Neural cell (in vitro differentiated cells): ENCODE results near the gene FIBCD1. TPM values are rescaled to one million over a fixed set of nuclear protein-coding genes. Genes with fewer than 3 reads are reported as not detected.

Experiments used
- H2AFZ ChIP-seq: fragments of 200-600, 300-800 bp; sonication (generic), shearing (Covaris generic); 2 replicates; pipeline ENCODE4 v1.6.0; 2014; ENCODE audit warnings: low read depth, mild to moderate bottlenecking, antibody characterized with exemption, low read length, moderate library complexity
- H3F3A ChIP-seq: fragments of 200-600 bp; shearing (Covaris generic); 2 replicates; pipeline ENCODE4 v1.6.1; 2016; ENCODE audit warnings: mild to moderate bottlenecking, moderate library complexity, mixed read lengths, antibody characterized with exemption, low read length; ENCODE audit not compliant: insufficient read depth, poor library complexity, severe bottlenecking
- H3K27ac ChIP-seq: fragments of 200-600, 300-800 bp; sonication (generic), shearing (Covaris generic); 2 replicates; pipeline ENCODE4 v1.5.1; 2014; ENCODE audit warnings: mild to moderate bottlenecking, low read length, moderate library complexity
- H3K27me3 ChIP-seq: fragments of 300-800, 200-600 bp; sonication (generic), shearing (Covaris generic); 2 replicates; pipeline ENCODE4 v1.6.0; 2014; ENCODE audit warnings: mild to moderate bottlenecking, low read depth, low read length, moderate library complexity; ENCODE audit not compliant: insufficient read depth
- H3K36me3 ChIP-seq: fragments of 300-800, 200-600 bp; sonication (generic), shearing (Covaris generic); 2 replicates; pipeline ENCODE4 v1.5.1; 2014; ENCODE audit warnings: mild to moderate bottlenecking, antibody characterized with exemption, low read length, moderate library complexity; ENCODE audit not compliant: insufficient read depth
- H3K4me2 ChIP-seq: fragments of 300-800, 200-600 bp; sonication (generic), shearing (Covaris generic); 2 replicates; pipeline ENCODE4 v1.6.0; 2014; ENCODE audit warnings: mild to moderate bottlenecking, low read length
- H3K4me3 ChIP-seq: fragments of 300-800, 200-600 bp; sonication (generic), shearing (Covaris generic); 2 replicates; pipeline ENCODE4 v1.5.1; 2014; ENCODE audit warnings: mild to moderate bottlenecking, low read length, moderate library complexity
- H3K79me2 ChIP-seq: fragments of 200-600 bp; shearing (Covaris generic); replicated peaks from 2 replicates; pipeline ENCODE4 v1.6.0; 2014; ENCODE audit warnings: mild to moderate bottlenecking, low read length, moderate library complexity; ENCODE audit not compliant: insufficient read depth
- H3K9ac ChIP-seq: fragments of 300-800, 200-600 bp; sonication (generic), shearing (Covaris generic); 2 replicates; pipeline ENCODE4 v1.6.1; 2016; ENCODE audit warnings: mild to moderate bottlenecking, low read length, mixed read lengths
- H3K9me2 ChIP-seq: fragments of 200-600 bp; shearing (Covaris generic); 2 replicates; pipeline ENCODE4 v1.6.1; 2016; ENCODE audit warnings: mild to moderate bottlenecking, low read length, mixed read lengths; ENCODE audit not compliant: insufficient read depth
- H3K9me3 ChIP-seq: fragments of 200-600, 300-800 bp; sonication (generic), shearing (Covaris generic); 2 replicates; pipeline ENCODE4 v1.6.1; 2016; ENCODE audit warnings: mild to moderate bottlenecking, mixed run types, low read length, moderate library complexity, mixed read lengths
- H4K20me1 ChIP-seq: fragments of 200-600 bp; shearing (Covaris generic); 2 replicates; pipeline ENCODE4 v1.6.1; 2016; ENCODE audit warnings: mild to moderate bottlenecking, mixed run types; ENCODE audit not compliant: insufficient read depth
- EP300 ChIP-seq: fragments of 450-650 bp; conservative IDR thresholded peaks from 2 replicates; pipeline ENCODE4 v1.6.1; 2014; ENCODE audit warnings: antibody characterized with exemption, mild to moderate bottlenecking, moderate library complexity; ENCODE audit not compliant: poor library complexity, severe bottlenecking
- EZH2 ChIP-seq: fragments of 200-600, 300-800 bp; shearing (Covaris generic), sonication (generic); IDR thresholded peaks from 2 replicates; pipeline ENCODE4 v1.6.1; 2014; ENCODE audit warnings: antibody characterized with exemption, low read length, borderline replicate concordance, mild to moderate bottlenecking; ENCODE audit not compliant: insufficient read depth, poor library complexity, severe bottlenecking
- MXI1 ChIP-seq: fragments of 450-650 bp; conservative IDR thresholded peaks from 2 replicates; pipeline ENCODE4 v1.6.1; 2014; ENCODE audit warnings: antibody characterized with exemption, mild to moderate bottlenecking; ENCODE audit not compliant: poor library complexity, severe bottlenecking
- POLR2AphosphoS5 ChIP-seq: IDR thresholded peaks from 2 replicates; pipeline ENCODE4 v1.6.1; 2012
- RAD21 ChIP-seq: fragments of 450-650 bp; conservative IDR thresholded peaks from 2 replicates; pipeline ENCODE4 v1.6.1; 2014; ENCODE audit warnings: antibody characterized with exemption, mild to moderate bottlenecking, moderate library complexity
- SMC3 ChIP-seq: fragments of 450-650 bp; conservative IDR thresholded peaks from 2 replicates; pipeline ENCODE4 v1.6.1; 2014; ENCODE audit warnings: antibody characterized with exemption, mild to moderate bottlenecking, moderate library complexity; ENCODE audit not compliant: poor library complexity
- TAF1 ChIP-seq: IDR thresholded peaks from 2 replicates; pipeline ENCODE4 v1.6.1; 2012; ENCODE audit warnings: low read depth
- polyA plus RNA-seq: library from polyadenylated mRNA; depleted of rRNA; stranded (reverse); fragments of >200 nt; gene quantifications from 2 replicates; pipeline ENCODE4 v1.2.3, GENCODE V29; 2014
- TF ChIP-seq, protein P1 (sequence below): IDR thresholded peaks from 2 replicates; pipeline ENCODE4 v1.6.1; 2012; ENCODE audit warnings: borderline replicate concordance
- TF ChIP-seq, protein P2 (sequence below): fragments of 450-650 bp; IDR thresholded peaks from 2 replicates; pipeline ENCODE4 v1.5.1; 2014; ENCODE audit warnings: antibody characterized with exemption, mild to moderate bottlenecking, moderate library complexity; ENCODE audit not compliant: poor library complexity, severe bottlenecking

The FIBCD1 gene
- polyA plus RNA-seq, 1 donor from 2014 or later = 2.7 TPM

DNA sequence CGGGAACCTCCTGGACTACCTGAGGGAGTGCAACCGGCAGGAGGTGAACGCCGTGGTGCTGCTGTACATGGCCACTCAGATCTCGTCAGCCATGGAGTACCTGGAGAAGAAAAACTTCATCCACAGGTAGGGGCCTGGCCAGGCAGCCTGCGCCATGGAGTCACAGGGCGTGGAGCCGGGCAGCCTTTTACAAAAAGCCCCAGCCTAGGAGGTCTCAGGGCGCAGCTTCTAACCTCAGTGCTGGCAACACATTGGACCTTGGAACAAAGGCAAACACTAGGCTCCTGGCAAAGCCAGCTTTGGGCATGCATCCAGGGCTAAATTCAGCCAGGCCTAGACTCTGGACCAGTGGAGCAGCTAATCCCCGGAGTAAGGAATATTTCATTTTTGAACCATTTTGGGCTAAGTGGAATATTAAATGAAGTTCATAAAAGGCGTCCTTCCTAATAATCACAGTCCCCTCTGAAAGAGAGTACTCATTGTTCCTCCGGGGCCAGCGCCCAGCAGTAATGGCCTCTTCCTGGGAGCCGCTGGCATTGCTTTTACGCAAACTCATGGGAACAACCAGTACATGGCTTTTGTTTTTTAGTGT is 66.0 kb downstream of the FIBCD1 start:
- H3K27me3 ChIP-seq = no peaks in the 10 kb centered on the region
- TF ChIP-seq POLR2AphosphoS5 = no peak
- TF ChIP-seq EP300 = no peak
- TF ChIP-seq, protein P1, sequence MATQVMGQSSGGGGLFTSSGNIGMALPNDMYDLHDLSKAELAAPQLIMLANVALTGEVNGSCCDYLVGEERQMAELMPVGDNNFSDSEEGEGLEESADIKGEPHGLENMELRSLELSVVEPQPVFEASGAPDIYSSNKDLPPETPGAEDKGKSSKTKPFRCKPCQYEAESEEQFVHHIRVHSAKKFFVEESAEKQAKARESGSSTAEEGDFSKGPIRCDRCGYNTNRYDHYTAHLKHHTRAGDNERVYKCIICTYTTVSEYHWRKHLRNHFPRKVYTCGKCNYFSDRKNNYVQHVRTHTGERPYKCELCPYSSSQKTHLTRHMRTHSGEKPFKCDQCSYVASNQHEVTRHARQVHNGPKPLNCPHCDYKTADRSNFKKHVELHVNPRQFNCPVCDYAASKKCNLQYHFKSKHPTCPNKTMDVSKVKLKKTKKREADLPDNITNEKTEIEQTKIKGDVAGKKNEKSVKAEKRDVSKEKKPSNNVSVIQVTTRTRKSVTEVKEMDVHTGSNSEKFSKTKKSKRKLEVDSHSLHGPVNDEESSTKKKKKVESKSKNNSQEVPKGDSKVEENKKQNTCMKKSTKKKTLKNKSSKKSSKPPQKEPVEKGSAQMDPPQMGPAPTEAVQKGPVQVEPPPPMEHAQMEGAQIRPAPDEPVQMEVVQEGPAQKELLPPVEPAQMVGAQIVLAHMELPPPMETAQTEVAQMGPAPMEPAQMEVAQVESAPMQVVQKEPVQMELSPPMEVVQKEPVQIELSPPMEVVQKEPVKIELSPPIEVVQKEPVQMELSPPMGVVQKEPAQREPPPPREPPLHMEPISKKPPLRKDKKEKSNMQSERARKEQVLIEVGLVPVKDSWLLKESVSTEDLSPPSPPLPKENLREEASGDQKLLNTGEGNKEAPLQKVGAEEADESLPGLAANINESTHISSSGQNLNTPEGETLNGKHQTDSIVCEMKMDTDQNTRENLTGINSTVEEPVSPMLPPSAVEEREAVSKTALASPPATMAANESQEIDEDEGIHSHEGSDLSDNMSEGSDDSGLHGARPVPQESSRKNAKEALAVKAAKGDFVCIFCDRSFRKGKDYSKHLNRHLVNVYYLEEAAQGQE = no peak
- TF ChIP-seq SMC3 = no peak
- TF ChIP-seq RAD21 = no peak
- TF ChIP-seq EZH2 = no peak
- TF ChIP-seq, protein P2, sequence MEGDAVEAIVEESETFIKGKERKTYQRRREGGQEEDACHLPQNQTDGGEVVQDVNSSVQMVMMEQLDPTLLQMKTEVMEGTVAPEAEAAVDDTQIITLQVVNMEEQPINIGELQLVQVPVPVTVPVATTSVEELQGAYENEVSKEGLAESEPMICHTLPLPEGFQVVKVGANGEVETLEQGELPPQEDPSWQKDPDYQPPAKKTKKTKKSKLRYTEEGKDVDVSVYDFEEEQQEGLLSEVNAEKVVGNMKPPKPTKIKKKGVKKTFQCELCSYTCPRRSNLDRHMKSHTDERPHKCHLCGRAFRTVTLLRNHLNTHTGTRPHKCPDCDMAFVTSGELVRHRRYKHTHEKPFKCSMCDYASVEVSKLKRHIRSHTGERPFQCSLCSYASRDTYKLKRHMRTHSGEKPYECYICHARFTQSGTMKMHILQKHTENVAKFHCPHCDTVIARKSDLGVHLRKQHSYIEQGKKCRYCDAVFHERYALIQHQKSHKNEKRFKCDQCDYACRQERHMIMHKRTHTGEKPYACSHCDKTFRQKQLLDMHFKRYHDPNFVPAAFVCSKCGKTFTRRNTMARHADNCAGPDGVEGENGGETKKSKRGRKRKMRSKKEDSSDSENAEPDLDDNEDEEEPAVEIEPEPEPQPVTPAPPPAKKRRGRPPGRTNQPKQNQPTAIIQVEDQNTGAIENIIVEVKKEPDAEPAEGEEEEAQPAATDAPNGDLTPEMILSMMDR = no peak
- TF ChIP-seq MXI1 = no peak
- no peak for TF ChIP-seq TAF1
- H2AFZ ChIP-seq = no peak overlapping the region
- H3K9ac ChIP-seq = no peak overlapping the region
- peaks cover 6% of the 10 kb centered on the region for H3K36me3 ChIP-seq
- peaks cover 5% of the 10 kb centered on the region for H4K20me1 ChIP-seq
- no peak overlapping the region for H3K4me2 ChIP-seq
- no peaks in the 10 kb centered on the region for H3F3A ChIP-seq
- H3K4me3 ChIP-seq = no peak overlapping the region
- no peaks in the 10 kb centered on the region for H3K9me3 ChIP-seq
- H3K79me2 ChIP-seq = peaks cover 11% of the 10 kb centered on the region
- H3K27ac ChIP-seq = no peak overlapping the region
- H3K9me2 ChIP-seq = no peaks in the 10 kb centered on the region

DNA sequence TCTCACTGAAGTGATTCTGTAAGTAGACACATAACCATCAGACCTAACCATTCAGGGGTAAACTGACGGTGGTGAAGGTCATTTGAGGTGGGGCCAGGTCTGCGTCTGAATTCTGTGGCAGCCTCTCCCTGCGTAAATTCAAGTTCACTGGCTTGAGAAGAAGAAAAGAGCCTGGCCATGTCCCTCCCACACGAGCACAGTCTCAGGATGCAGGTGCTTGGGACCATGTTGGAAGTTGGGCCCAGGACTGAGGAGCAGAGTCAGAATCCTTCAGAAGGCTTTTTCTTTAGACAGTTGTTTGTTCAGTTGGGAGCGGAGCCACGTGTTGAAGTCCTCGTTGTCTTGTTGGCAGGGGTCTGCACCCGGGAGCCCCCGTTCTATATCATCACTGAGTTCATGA is 66.5 kb downstream of the FIBCD1 start:
- H3K4me2 ChIP-seq = no peak overlapping the region

More for the DNA sequence above, 66.5 kb downstream of the FIBCD1 start:
- H3K36me3 ChIP-seq = peaks cover 6% of the 10 kb centered on the region
- TF ChIP-seq EZH2 (no peak), MXI1 (no peak), POLR2AphosphoS5 (no peak), TAF1 (no peak), RAD21 (no peak), EP300 (no peak), SMC3 (no peak)
- TF ChIP-seq, protein P2 = no peak
- TF ChIP-seq, protein P1 = no peak
- no peak overlapping the region for H3K9ac ChIP-seq
- H3K9me3 ChIP-seq = no peaks in the 10 kb centered on the region
- no peaks in the 10 kb centered on the region for H3K9me2 ChIP-seq
- H3K4me3 ChIP-seq = no peak overlapping the region
- H3F3A ChIP-seq = no peaks in the 10 kb centered on the region
- no peaks in the 10 kb centered on the region for H3K27me3 ChIP-seq
- H3K79me2 ChIP-seq = peaks cover 11% of the 10 kb centered on the region
- no peak overlapping the region for H2AFZ ChIP-seq
- no peak overlapping the region for H3K27ac ChIP-seq
- peaks cover 5% of the 10 kb centered on the region for H4K20me1 ChIP-seq
